ENCODE results near the gene VPS13D.

Gene VPS13D

GRCh38 chr1:12475101-12475500 is 245.3 kb downstream of the VPS13D start:
- no peak for DNase-seq

- no peak for DNase-seq
These were observed 245.7 kb downstream of the VPS13D start for GRCh38 chr1:12475530-12475934.

GRCh38 chr1:12475947-12476346 is 246.1 kb downstream of the VPS13D start:
- DNase-seq: no peak

- DNase-seq: no peak
These were observed 247.5 kb downstream of the VPS13D start for GRCh38 chr1:12477314-12477713.

GRCh38 chr1:12477936-12478611 is 248.2 kb downstream of the VPS13D start:
- no peak for DNase-seq

- DNase-seq: no peak
These were observed 248.8 kb downstream of the VPS13D start for GRCh38 chr1:12478612-12478985.

GRCh38 chr1:12479311-12479710 is 249.5 kb downstream of the VPS13D start:
- DNase-seq: no peak

- no peak for DNase-seq
These were observed 250.2 kb downstream of the VPS13D start for GRCh38 chr1:12480041-12480440.

- no peak for DNase-seq
These were observed 251.0 kb downstream of the VPS13D start for GRCh38 chr1:12480748-12481362.

GRCh38 chr1:12481928-12482327 is 252.1 kb downstream of the VPS13D start:
- DNase-seq: no peak

GRCh38 chr1:12482988-12483387 is 253.2 kb downstream of the VPS13D start:
- no peak for DNase-seq

GRCh38 chr1:12485231-12486058 is 255.6 kb downstream of the VPS13D start:
- DNase-seq: no peak

GRCh38 chr1:12486059-12486341 is 256.2 kb downstream of the VPS13D start:
- no peak for DNase-seq

- DNase-seq: no peak
These were observed 256.7 kb downstream of the VPS13D start for GRCh38 chr1:12486401-12487005.

GRCh38 chr1:12487520-12487919 is 257.7 kb downstream of the VPS13D start:
- DNase-seq: no peak

GRCh38 chr1:12488666-12489354 is 259.0 kb downstream of the VPS13D start:
- DNase-seq: no peak

GRCh38 chr1:12490532-12491142 is 260.8 kb downstream of the VPS13D start:
- no peak for DNase-seq

- DNase-seq: no peak
These were observed 261.8 kb downstream of the VPS13D start for GRCh38 chr1:12491656-12492055.

GRCh38 chr1:12495725-12496124 is 265.9 kb downstream of the VPS13D start:
- DNase-seq: no peak

- no peak for DNase-seq
These were observed 266.5 kb downstream of the VPS13D start for GRCh38 chr1:12496154-12496961.

- no peak for DNase-seq
These were observed 269.9 kb downstream of the VPS13D start for GRCh38 chr1:12499539-12500240.
